GM12878 (cell line): ENCODE results near the gene KBTBD3. TPM values are rescaled to one million over a fixed set of nuclear protein-coding genes. Genes with fewer than 3 reads are reported as not detected.

Experiments used
- BCL3 ChIP-seq: IDR thresholded peaks from 2 replicates; pipeline ENCODE4 v1.6.1; 2011; ENCODE audit warnings: borderline replicate concordance, low read depth, mild to moderate bottlenecking, moderate library complexity, low read length; ENCODE audit not compliant: insufficient read depth, poor library complexity, severe bottlenecking
- CBX3 ChIP-seq: fragments of 200-600 bp; sonication (generic); IDR thresholded peaks from 2 replicates; pipeline ENCODE4 v1.6.1; 2016; ENCODE audit warnings: low read depth, borderline replicate concordance
- EED ChIP-seq: sonication (generic); IDR thresholded peaks from 2 replicates; pipeline ENCODE4 v1.6.1; 2016; ENCODE audit warnings: antibody characterized with exemption, low read depth
- ETV6 ChIP-seq, 2 experiments: fragments of 450-650 bp in 1 of 2; IDR thresholded peaks in 1 of 2; conservative IDR thresholded peaks in 1 of 2; 2 replicates each; pipeline ENCODE4 v1.6.1; 2014; ENCODE audit warnings: antibody characterized with exemption in 1 of 2, borderline replicate concordance in 1 of 2, low read depth in 1 of 2, mild to moderate bottlenecking in 1 of 2, moderate library complexity in 1 of 2
- GATAD2B ChIP-seq: fragments of 450-650 bp; conservative IDR thresholded peaks from 2 replicates; pipeline ENCODE4 v1.6.1; 2017; ENCODE audit warnings: low read depth, mild to moderate bottlenecking, moderate library complexity
- HDAC6 ChIP-seq: fragments of 200-600 bp; sonication (generic); IDR thresholded peaks from one replicate; pipeline ENCODE4 v1.8.0; 2017; ENCODE audit warnings: antibody characterized with exemption; ENCODE audit not compliant: unreplicated experiment
- IKZF2 ChIP-seq, 2 experiments: fragments of 450-650 bp; IDR thresholded peaks; 2 replicates each; pipeline ENCODE4 v1.6.1; 2017; ENCODE audit warnings: mild to moderate bottlenecking in 2 of 2, moderate library complexity in 2 of 2
- MYB ChIP-seq: fragments of 150-350 bp; IDR thresholded peaks from 2 replicates; pipeline ENCODE4 v1.6.1; 2014; ENCODE audit warnings: mild to moderate bottlenecking, low read depth, low read length, borderline replicate concordance
- NFYA ChIP-seq: IDR thresholded peaks from 2 replicates; pipeline ENCODE4 v1.6.1; 2011; ENCODE audit warnings: low read depth, mild to moderate bottlenecking, low read length, improper control_type of control experiment, borderline replicate concordance
- NR2C2 ChIP-seq: IDR thresholded peaks from 2 replicates; pipeline ENCODE4 v1.6.1; 2011; ENCODE audit warnings: borderline replicate concordance, low read depth; ENCODE audit not compliant: control insufficient read depth, insufficient read length
- PAX5 ChIP-seq: IDR thresholded peaks from 2 replicates; pipeline ENCODE4 v1.6.1; 2011; ENCODE audit warnings: low read depth, low read length, borderline replicate concordance
- RAD51 ChIP-seq: fragments of 450-650 bp; IDR thresholded peaks from 2 replicates; pipeline ENCODE4 v1.6.1; 2016; ENCODE audit warnings: moderate library complexity, mild to moderate bottlenecking, inconsistent platforms
- RB1 ChIP-seq: fragments of 450-650 bp; formaldehyde crosslinking; IDR thresholded peaks from 2 replicates; pipeline ENCODE4 v1.6.1; 2017; ENCODE audit warnings: mild to moderate bottlenecking, borderline replicate concordance
- RBBP5 ChIP-seq: fragments of 200-600 bp; sonication (generic); conservative IDR thresholded peaks from 2 replicates; pipeline ENCODE4 v1.6.1; 2016
- RCOR1 ChIP-seq: conservative IDR thresholded peaks from 2 replicates; pipeline ENCODE4 v1.6.1; 2012; ENCODE audit warnings: low read depth, low read length, improper control_type of control experiment
- SMAD1 ChIP-seq: fragments of 450-650 bp; IDR thresholded peaks from 2 replicates; pipeline ENCODE4 v1.6.1; 2018; ENCODE audit warnings: mild to moderate bottlenecking, low read depth; ENCODE audit not compliant: partially characterized antibody
- SMAD5 ChIP-seq: IDR thresholded peaks from 2 replicates; pipeline ENCODE4 v1.6.1; 2016; ENCODE audit warnings: antibody characterized with exemption, low read depth
- SPI1 ChIP-seq: IDR thresholded peaks from 2 replicates; pipeline ENCODE4 v1.6.1; 2011; ENCODE audit warnings: low read depth, mild to moderate bottlenecking, low read length, moderate library complexity, borderline replicate concordance; ENCODE audit not compliant: insufficient read depth
- SRF ChIP-seq, 2 experiments: IDR thresholded peaks; 2 replicates each; pipeline ENCODE4 v1.6.1; 2011; ENCODE audit warnings: low read depth in 2 of 2, low read length in 2 of 2, mild to moderate bottlenecking in 1 of 2, moderate library complexity in 1 of 2
- TCF3 ChIP-seq: IDR thresholded peaks from 2 replicates; pipeline ENCODE4 v1.6.1; 2012; ENCODE audit warnings: low read depth, mild to moderate bottlenecking, low read length, borderline replicate concordance; ENCODE audit not compliant: insufficient read depth
- USF2 ChIP-seq: IDR thresholded peaks from 2 replicates; pipeline ENCODE4 v1.6.1; 2011; ENCODE audit warnings: low read depth, low read length, improper control_type of control experiment, borderline replicate concordance
- ZBTB11 ChIP-seq: fragments of 450-650 bp; formaldehyde crosslinking; IDR thresholded peaks from 2 replicates; pipeline ENCODE4 v1.5.0; 2022; ENCODE audit warnings: mild to moderate bottlenecking, missing genetic modification characterization
- ZNF217 ChIP-seq: fragments of 450-650 bp; IDR thresholded peaks from 2 replicates; pipeline ENCODE4 v1.6.1; 2017; ENCODE audit warnings: antibody characterized with exemption, mild to moderate bottlenecking
- ZNF24 ChIP-seq: fragments of 450-650 bp; IDR thresholded peaks from 2 replicates; pipeline ENCODE4 v1.6.1; 2017; ENCODE audit warnings: antibody characterized with exemption, mild to moderate bottlenecking
- ZNF274 ChIP-seq: IDR thresholded peaks from one replicate; pipeline ENCODE4 v1.8.0; 2011; ENCODE audit not compliant: insufficient read length, insufficient read depth
- ZZZ3 ChIP-seq: IDR thresholded peaks from 2 replicates; pipeline ENCODE4 v1.6.1; 2011; ENCODE audit warnings: low read depth; ENCODE audit not compliant: control insufficient read depth, insufficient read length
- polyA plus RNA-seq, 11 experiments: library from polyadenylated mRNA; depleted of rRNA in 4 of 11; unstranded in 6 of 11; stranded (reverse) in 5 of 11; fragments of >200 nt; fragmentation: Nextera tagmentation in 4 of 11; fragmentation: Illumina TruSeq in 1 of 11; extraction: Ambion mirVana in 4 of 11; extraction: Trizol in 1 of 11; gene quantifications; 1 replicate in 1 of 11; 2 replicates in 10 of 11; pipeline versions ENCODE4 v1.2.1 to v1.2.3, GENCODE V29; 2011 to 2016; ENCODE audit warnings: inconsistent platforms in 2 of 11, missing spikeins in 2 of 11, low read depth in 1 of 11
- total RNA-seq, 4 experiments: library from RNA; depleted of rRNA in 3 of 4; stranded (reverse); fragments of >200 nt in 3 of 4; fragmentation: Illumina TruSeq in 1 of 4; extraction: Trizol in 1 of 4; gene quantifications; 2 replicates each; pipeline versions ENCODE4 v1.2.1 to v1.2.3, GENCODE V29; 2013 to 2021

KBTBD3 gene
- total and polyA plus RNA-seq, 10 of the 15 experiments (the other 5 are each of a cell fraction or from before 2014, with no cell fraction given), result 1.9 to 18.1 (median 8.4) TPM

- TF ChIP-seq ZBTB11 (CRISPR knock-in tag), result no peak
- no peak for TF ChIP-seq MYB
- no peak for TF ChIP-seq RCOR1
- no peak; the same call in 1 of the 2 replicates for TF ChIP-seq PAX5
- TF ChIP-seq BCL3, result no peak
- TF ChIP-seq RAD51, result no peak
- no peak for TF ChIP-seq RBBP5
- TF ChIP-seq SMAD1, result no peak
- no peak for TF ChIP-seq HDAC6
- no peak for TF ChIP-seq CBX3
- no peak; the same call in 1 of the 2 replicates for TF ChIP-seq NFYA
- peak; percentile 83 for TF ChIP-seq GATAD2B
- peak; percentile 46; the same call in 1 of the 2 replicates for TF ChIP-seq RB1
- TF ChIP-seq SMAD5, result no peak
- no peak for TF ChIP-seq ZZZ3
- TF ChIP-seq TCF3, result no peak
- TF ChIP-seq ETV6 (conservative IDR thresholded peaks at IDR 0.05 in 1 of 2, IDR thresholded peaks at IDR 0.05 in 1 of 2; ENCODE audit: borderline replicate concordance in 1 of 2, low read depth in 1 of 2), result no peak
- no peak for TF ChIP-seq USF2
- TF ChIP-seq SPI1, result no peak
- TF ChIP-seq SRF (IDR thresholded peaks at IDR 0.05; ENCODE audit: low read depth in 2 of 2, low read length in 2 of 2), result no peak
- TF ChIP-seq ZNF274, result no peak
- TF ChIP-seq ZNF24, result no peak
- peak in 1 of 2 experiments; percentile 29; a peak in 1 of 4 replicates for TF ChIP-seq IKZF2 (IDR thresholded peaks at IDR 0.05)
- TF ChIP-seq EED, result no peak
- TF ChIP-seq ZNF217, result peak; percentile 85
- no peak for TF ChIP-seq NR2C2
These were observed at the start of gene KBTBD3 (continued) for GRCh38 chr11:106076919-106077608.
